ENCODE results near the gene ABHD1.

Gene ABHD1

DNA sequence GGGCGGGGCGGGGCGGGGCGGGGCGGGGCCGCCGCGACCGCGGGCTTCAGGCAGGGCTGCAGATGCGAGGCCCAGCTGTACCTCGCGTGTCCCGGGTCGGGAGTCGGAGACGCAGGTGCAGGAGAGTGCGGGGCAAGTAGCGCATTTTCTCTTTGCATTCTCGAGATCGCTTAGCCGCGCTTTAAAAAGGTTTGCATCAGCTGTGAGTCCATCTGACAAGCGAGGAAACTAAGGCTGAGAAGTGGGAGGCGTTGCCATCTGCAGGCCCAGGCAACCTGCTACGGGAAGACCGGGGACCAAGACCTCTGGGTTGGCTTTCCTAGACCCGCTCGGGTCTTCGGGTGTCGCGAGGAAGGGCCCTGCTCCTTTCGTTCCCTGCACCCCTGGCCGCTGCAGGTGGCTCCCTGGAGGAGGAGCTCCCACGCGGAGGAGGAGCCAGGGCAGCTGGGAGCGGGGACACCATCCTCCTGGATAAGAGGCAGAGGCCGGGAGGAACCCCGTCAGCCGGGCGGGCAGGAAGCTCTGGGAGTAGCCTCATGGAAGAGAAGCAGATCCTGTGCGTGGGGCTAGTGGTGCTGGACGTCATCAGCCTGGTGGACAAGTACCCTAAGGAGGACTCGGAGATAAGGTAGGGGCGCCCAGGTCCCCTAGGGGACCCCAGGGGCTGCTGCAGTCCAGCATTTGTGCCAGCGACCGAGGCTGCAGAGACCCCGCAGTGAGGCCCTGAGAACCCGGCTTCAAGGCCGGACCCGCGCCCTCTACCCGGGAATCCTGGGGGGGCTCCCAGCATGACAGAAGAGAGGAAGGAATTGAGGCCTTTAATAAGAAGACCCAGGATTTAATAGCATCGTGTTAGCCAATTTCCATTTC, 36.7 kb upstream of the ABHD1 start, which contains the start of gene KHK:
Gene KHK, plus strand, starts transcription at position 49 of the 870 bp plus-strand sequence. Its CDS starts 488 bp downstream, at position 537.
- no peak for DNase-seq (ENCODE audit: low spot score)

DNA sequence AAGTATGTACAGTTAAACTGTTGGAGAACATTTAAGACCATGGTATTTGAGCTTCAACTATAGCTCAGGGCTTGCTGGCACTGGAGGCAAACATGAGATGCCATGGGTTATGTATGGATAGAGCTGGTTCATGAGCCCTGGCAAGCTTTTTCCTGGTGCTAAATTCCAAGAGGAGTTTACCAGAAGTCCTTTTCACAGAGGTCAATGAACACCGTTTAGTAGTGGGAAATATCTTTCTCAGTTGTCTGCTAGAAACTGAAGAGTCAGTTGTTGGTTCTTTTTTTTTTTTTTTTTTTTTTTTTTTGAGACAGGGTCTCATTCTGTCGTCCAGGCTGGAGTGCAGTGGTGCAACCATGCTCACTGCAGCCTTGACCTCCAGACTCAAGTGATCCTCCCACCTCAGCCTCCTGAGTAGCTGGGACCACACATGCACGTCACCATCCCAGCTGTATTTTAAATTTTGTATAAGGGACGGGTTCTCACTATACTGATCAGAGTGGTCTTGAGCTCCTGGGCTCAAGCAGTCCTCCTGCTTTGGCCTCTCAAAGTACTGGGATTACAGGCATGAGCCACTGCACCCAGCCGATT, 35.7 kb upstream of the ABHD1 start:
- DNase-seq (ENCODE audit: low spot score), result no peak

GRCh38 chr2:27088634-27089033, 35.0 kb upstream of the ABHD1 start:
- no peak for DNase-seq (ENCODE audit: low spot score)

- DNase-seq (ENCODE audit: low spot score), result no peak
These were observed 34.3 kb upstream of the ABHD1 start for GRCh38 chr2:27089111-27089954.

DNA sequence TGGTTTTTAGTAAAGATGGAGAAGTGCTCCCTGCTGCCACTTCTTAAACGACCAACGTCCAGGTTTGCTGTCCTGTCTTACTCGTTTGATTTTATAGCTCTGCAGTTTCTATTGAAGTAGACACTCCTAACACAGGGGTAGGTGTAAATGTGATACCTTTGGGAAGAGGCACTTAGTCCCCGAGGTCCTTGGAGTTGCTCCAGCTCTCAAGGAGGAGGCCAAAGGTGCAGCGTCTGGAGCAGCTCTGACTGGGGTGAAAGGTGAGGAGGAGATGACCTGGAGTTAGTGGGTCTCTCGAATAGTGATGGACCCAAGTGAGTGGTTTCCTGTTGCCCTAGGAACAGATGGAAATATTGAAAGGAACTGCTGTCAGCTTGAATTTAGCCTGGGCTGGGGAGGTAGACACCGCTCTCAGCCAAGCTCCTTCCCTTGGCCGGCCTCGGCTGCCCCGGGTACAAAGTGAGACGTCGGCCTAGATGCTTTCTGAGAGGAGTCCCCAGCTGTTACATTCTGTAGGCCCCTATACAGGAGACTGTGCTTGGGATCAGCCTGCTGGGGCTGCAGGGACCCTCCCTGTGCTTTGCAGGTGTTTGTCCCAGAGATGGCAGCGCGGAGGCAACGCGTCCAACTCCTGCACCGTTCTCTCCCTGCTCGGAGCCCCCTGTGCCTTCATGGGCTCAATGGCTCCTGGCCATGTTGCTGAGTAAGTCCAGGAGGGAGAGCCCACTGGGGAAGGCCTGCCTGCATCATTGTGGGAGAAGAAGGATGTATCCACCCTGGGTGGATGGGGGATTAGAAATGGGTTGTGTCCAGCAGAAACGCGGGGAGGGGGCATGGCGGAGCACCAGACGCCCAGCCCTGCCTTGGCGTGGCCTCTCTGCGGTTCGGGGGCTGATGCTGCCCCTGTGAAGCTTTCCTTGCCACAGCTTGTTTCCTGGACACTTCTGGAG, 31.6 kb upstream of the ABHD1 start:
- DNase-seq (ENCODE audit: low spot score), result no peak

DNA sequence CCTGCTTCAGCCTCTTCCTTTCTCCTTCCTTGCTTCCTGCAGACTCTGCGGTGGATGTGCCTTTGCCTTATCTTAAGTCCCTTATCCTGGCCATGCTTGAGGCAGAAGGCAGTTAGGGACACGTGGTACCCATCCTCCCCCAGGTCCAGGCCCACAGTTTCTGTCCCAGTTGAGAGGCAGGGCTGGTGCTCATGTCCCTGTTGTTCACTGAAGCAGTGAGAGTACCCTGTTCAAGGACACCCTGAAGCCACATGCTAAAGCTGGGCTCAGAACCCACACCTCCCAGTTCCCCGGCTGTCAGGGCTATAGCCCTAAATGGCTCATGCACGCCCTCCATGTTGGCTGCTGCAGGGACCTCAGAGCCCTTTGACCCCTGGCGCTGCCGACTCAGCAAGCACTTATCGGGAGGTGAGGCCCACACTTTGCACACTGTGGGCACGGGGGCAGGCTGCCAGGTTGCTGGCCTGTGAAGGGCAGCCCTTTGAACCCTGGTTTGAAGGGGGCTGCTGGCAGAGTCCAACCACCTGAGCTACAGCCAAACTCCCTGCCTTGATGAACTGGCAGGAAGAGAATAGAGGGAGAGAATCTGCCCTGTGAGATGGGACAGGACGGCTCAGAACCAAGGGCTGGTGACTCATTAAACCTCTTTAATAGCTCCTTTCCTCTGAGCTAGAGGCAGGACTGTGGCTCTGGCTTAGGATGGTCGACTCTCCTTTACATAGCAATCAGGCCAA, 30.8 kb upstream of the ABHD1 start:
- DNase-seq (ENCODE audit: low spot score), result no peak

GRCh38 chr2:27093430-27094352, 29.9 kb upstream of the ABHD1 start:
- no peak for DNase-seq (ENCODE audit: low spot score)

- no peak for DNase-seq (ENCODE audit: low spot score)
These were observed 29.1 kb upstream of the ABHD1 start for GRCh38 chr2:27094353-27094984.

DNA sequence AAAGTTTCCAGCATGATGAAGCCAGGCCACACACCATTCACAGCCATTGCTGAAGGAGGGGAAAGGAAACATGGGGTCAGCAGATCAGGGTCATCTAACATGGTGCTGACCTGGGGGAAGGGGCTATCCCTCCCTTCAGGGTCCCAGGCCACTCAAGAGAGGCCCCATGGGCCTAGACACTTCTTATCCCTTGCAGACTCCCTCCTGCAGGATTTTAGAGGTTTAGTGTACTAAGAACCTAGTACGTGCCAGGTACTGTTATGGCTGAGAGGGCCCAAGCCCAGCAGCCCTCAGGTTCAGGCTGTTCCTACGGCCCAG, 28.2 kb upstream of the ABHD1 start:
- DNase-seq (ENCODE audit: low spot score), result no peak

DNA sequence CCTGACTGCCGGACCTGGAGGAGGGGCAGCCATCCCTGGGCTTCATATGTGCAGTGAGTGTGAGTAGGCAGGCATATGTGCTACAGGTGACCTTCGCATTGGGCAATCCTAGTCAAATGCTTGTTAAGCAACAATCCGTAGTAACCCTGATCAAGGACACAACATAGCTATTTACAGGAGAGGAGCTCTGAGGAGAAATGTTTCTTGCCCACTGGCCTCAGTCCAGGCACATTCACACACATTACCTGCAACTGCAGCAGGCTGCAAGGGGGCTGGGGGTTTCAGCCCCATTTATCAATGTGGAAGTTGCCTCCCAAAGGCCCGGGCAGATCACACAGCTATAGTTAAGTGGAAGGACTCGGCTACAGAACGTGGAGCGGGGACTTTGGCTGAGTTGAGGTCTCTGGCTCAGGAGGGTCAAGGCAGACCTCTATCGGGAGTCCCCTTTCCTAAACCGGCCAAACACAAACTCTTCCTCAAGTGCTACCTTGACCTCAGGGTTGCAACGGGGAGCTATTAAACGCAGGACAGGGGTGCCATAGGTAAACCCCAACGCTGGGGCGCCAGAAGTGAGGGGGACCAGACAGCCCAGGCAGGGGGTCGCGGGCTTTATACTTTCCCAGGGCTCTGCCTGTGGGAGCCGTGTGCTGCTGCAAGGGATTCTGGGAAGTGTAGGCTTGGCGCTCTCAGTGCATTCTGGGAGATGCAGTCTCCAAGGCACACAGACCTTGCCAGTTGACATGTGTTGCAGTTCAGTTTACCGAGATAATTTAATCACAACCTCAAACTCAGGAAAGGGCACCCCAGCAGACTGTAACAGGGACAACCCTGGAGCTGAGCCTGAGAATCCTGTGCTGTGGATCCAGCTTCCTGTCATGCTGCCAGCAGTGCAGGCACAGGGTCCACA, 27.6 kb upstream of the ABHD1 start:
- DNase-seq (ENCODE audit: low spot score), result no peak

- DNase-seq (ENCODE audit: low spot score), result no peak
These were observed 26.8 kb upstream of the ABHD1 start for GRCh38 chr2:27096748-27097297.

DNA sequence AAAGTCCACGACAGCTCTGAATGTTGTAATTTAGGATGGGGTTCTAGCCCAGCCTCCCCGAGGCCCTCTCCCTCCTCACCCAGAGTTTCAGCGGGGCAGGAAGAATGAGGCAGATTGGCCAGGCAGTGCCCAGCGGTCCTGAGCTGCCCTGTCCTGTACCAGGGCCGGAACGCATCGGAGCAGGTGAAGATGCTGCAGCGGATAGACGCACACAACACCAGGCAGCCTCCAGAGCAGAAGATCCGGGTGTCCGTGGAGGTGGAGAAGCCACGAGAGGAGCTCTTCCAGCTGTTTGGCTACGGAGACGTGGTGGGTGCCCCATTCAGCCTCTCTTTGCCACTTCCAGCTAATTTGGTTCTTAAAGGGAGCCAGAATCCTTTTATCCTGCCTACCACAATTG, 26.3 kb upstream of the ABHD1 start:
- DNase-seq (ENCODE audit: low spot score), result no peak

DNA sequence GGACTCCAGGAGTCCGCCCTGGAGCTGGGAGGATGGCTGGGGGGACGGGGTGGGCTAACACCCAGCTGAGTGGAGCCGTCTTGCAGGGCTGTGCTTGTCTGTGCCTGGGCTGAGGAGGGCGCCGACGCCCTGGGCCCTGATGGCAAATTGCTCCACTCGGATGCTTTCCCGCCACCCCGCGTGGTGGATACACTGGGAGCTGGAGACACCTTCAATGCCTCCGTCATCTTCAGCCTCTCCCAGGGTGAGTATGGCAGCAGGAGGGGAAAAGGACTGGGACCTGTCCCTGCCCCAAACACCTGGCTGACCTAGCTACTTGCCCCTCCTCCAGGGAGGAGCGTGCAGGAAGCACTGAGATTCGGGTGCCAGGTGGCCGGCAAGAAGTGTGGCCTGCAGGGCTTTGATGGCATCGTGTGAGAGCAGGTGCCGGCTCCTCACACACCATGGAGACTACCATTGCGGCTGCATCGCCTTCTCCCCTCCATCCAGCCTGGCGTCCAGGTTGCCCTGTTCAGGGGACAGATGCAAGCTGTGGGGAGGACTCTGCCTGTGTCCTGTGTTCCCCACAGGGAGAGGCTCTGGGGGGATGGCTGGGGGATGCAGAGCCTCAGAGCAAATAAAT, 24.2 kb upstream of the ABHD1 start:
- no peak for DNase-seq (ENCODE audit: low spot score)

GRCh38 chr2:27100036-27100435, 23.6 kb upstream of the ABHD1 start:
- no peak for DNase-seq (ENCODE audit: low spot score)

DNA sequence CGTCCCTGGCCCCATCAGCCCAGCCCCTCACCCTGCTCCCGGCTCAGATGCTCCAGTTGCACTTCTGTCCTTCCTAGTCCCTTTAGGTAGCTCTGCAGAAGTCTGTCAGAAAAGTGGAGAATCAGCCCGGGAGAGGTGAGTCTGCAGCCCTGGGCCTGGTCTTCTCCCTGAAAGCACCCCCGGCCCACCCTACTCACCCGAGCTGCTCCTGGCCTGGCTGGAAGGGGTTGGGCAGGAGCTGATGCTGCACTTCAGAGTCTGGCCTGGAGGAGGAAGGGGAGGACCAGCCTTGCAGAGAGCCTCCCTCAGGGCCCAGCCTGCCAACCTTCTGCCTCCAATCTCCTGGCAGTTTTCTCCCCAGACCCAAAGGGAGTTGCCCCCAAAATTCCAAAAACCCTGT, 21.3 kb upstream of the ABHD1 start:
- DNase-seq (ENCODE audit: low spot score), result no peak

GRCh38 chr2:27105981-27106380, 17.6 kb upstream of the ABHD1 start:
- no peak for DNase-seq (ENCODE audit: low spot score)

- DNase-seq (ENCODE audit: low spot score), result no peak
These were observed 15.4 kb upstream of the ABHD1 start for GRCh38 chr2:27108221-27108620.

DNA sequence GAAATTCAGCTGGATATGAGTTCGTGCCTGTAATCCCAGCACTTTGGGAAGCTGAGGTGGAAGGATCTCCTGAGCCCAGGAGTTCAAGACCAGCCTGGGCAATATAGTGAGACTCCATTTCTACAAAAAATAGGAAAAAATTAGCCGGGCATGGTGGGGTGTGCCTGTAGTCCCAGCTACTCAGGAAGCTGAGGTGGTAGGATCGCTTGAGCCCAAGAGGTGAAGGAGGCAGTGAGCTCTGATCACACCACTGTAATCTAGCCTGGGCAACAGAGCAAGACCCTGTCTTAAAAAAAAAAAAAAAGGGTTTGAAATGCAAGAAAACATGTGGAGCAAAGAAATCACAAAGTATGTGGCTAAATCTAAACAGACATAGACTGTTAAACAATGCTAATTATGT, 14.5 kb upstream of the ABHD1 start:
- no peak for DNase-seq (ENCODE audit: low spot score)

Data from kidney capillary endothelial cell (primary cell).